Activated naive CD4-positive, alpha-beta T cell treated with anti-CD3 and anti-CD28 coated beads for 36 hours (primary cell): Measurements from ENCODE around the gene ZNF260. TPM values are rescaled to one million over a fixed set of nuclear protein-coding genes. Genes with fewer than 3 reads are reported as not detected.

ENCODE experiments used
- CTCF ChIA-PET: fragments of 350-600 bp; sonication (Branson Sonifier 250); formaldehyde crosslinking; loops from one replicate; lab custom pipeline; 2021; ENCODE audit warnings: antibody characterized with exemption; lab: Charles Lee
- DNase-seq: peaks from one replicate; pipeline ENCODE4 v3.0.0-alpha.2; 2020
- H3K27ac Mint-ChIP-seq: one replicate; pipeline ENCODE4 v1.8.0; 2021; ENCODE audit warnings: mild to moderate bottlenecking, mixed read lengths
- H3K27me3 Mint-ChIP-seq: one replicate; pipeline ENCODE4 v1.8.0; 2021; ENCODE audit warnings: low read depth, mixed read lengths
- H3K36me3 Mint-ChIP-seq: one replicate; pipeline ENCODE4 v1.8.0; 2021; ENCODE audit warnings: low read depth, mixed read lengths
- H3K4me1 Mint-ChIP-seq: one replicate; pipeline ENCODE4 v1.8.0; 2021; ENCODE audit warnings: low read depth, mixed read lengths
- H3K4me3 Mint-ChIP-seq: one replicate; pipeline ENCODE4 v1.8.0; 2021; ENCODE audit warnings: mild to moderate bottlenecking, moderate library complexity, mixed read lengths
- H3K9me3 Mint-ChIP-seq: one replicate; pipeline ENCODE4 v1.8.0; 2021; ENCODE audit warnings: mixed read lengths
- intact Hi-C: fragments of 100-400 bp; cut with micrococcal nuclease; formaldehyde crosslinking; loops from one replicate; pipeline ENCODE4 v1.15.1; 2023
- total RNA-seq, 2 experiments: library from RNA; stranded (reverse); gene quantifications; one replicate each; pipeline ENCODE4 v1.2.3, GENCODE V29; 2021

Gene ZNF260
- total RNA-seq, 2 experiments from 2014 or later, result 3.7 to 5.4 TPM

DNA sequence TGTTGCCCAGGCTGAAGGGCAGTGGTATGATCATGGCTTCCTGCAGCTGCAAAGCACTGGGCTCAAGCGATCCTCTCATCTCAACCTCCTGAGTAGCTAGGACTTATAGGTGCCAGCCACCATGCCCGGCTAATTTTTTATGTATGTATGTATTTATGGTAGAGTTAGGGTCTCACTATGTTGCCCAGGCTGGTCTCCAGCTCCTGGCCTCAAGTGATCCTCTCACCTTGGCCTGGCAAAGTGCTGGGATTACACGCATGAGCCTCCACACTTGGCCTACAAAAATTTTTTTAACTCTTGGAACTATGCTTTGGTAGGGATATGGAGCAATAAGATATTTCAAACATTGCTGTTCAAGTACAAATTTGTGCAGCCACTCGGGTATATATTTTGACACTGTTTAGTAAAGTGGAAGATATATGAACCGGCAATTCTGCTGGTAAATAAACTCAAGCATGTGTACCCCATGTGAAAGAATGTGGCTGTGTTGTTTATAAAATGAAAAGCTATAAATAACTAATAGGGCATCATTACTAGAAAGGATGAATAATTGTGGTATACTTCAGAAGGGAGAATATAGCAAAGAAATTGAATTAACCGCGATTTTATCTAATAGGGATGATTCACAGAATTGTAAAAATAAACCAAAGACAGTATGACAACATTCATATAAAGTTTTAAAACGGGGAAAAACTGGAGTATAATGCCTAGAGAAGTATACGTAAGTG lies 39.8 kb downstream of the ZNF260 start:
- Mint-ChIP-seq H3K27ac (peak overlapping the region; percentile 98), H3K36me3 (peaks cover 41% of the 10 kb centered on the region), H3K4me1 (peaks cover 19% of the 10 kb centered on the region), H3K4me3 (peak overlapping the region; percentile 96), H3K27me3 (no peaks in the 10 kb centered on the region), H3K9me3 (peaks cover 30% of the 10 kb centered on the region)
- intact Hi-C loops, result loop anchor here (2.0 to 5.0 kb wide), 8 partner anchors 69 to 741 kb away; partner anchors contain the start of genes LIN37, PSENEN, U2AF1L4 and ZFP14
- CTCF ChIA-PET, result interaction anchor here (0.6 kb wide), 2 partner anchors 42 to 69 kb away, joined by 3 to 5 read pairs; no protein-coding TSS in a partner anchor
- DNase-seq, result peak; percentile 6

- Mint-ChIP-seq H3K4me3 (no peak overlapping the region), H3K27me3 (no peaks in the 10 kb centered on the region), H3K36me3 (peaks cover 67% of the 10 kb centered on the region), H3K27ac (no peak overlapping the region), H3K4me1 (peaks cover 14% of the 10 kb centered on the region), H3K9me3 (peaks cover 43% of the 10 kb centered on the region)
- intact Hi-C loops, result no loop called here
- no peak for DNase-seq
- CTCF ChIA-PET, result no interaction called here
Observed at GRCh38 chr19:36483653-36484052, 44.4 kb downstream of the ZNF260 start.

DNA sequence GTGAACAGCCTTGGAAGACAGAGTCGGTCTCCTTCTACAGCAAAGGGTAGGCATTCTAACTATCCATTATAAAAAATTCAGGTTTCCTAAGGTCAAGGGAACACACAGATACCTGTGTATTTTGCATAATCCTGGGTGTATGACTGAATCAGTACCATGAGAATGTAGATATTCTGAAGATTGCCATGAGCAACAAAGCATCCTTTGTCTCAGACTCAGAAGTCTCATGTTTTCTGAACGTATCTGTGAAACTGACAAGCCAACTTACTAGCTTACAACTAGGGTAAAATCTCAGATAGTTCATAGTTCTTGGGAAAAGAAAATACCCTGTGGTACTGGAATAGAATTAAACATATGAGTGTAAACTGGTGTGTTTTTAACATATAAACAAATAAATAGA lies 45.2 kb downstream of the ZNF260 start:
- peaks cover 72% of the 10 kb centered on the region for H3K36me3 Mint-ChIP-seq
- CTCF ChIA-PET, result no interaction called here

More for the DNA sequence above, 45.2 kb downstream of the ZNF260 start:
- no peaks in the 10 kb centered on the region for H3K27me3 Mint-ChIP-seq
- H3K4me1 Mint-ChIP-seq, result peaks cover 8% of the 10 kb centered on the region
- H3K9me3 Mint-ChIP-seq, result peaks cover 44% of the 10 kb centered on the region
- intact Hi-C loops, result no loop called here
- H3K27ac Mint-ChIP-seq, result no peak overlapping the region
- no peak for DNase-seq
- H3K4me3 Mint-ChIP-seq, result no peak overlapping the region

Other genes with a start within 250 kb of the ZNF260 start
- 1 to 10 TPM; 2.2 to 3.1 TPM for gene ZFP14, start 149.1 kb downstream of the ZNF260 start, total RNA-seq
- 1 to 10 TPM; 2.4 to 2.6 TPM for gene ZFP82, start 109.6 kb downstream of the ZNF260 start, total RNA-seq
- 1 to 10 TPM; 4.4 to 5.3 TPM for gene ZNF566, start 38.7 kb downstream of the ZNF260 start, total RNA-seq
- gene ZNF529, start 45.0 kb upstream of the ZNF260 start, total RNA-seq, result 10 to 100 TPM; 17.1 to 18.3 TPM
- gene ZNF382, start 77.0 kb upstream of the ZNF260 start, total RNA-seq, result 1 to 10 TPM; 7.5 to 7.6 TPM
- 1 to 10 TPM; 4.5 to 4.7 TPM for gene ZNF461, start 138.6 kb upstream of the ZNF260 start, total RNA-seq
- 1 to 10 TPM; 6.0 to 6.8 TPM for gene ZNF567, start 159.3 kb upstream of the ZNF260 start, total RNA-seq
- 10 to 100 TPM; 11.2 to 11.3 TPM for gene ZNF850, start 244.5 kb upstream of the ZNF260 start, total RNA-seq